NCI-H1694 treated with DMSO at 0.1 percent for 48 hours (cell line): ENCODE measurements around the gene ZBED1.
"Not testable (repeated sequence)": the region's sequence is repeated elsewhere in the genome, so short reads cannot be mapped to it uniquely, and the experiment has no call there.

Experiments
- DNase-seq: peaks from one replicate; lab custom pipeline; 2025; lab: John Stamatoyannopoulos, UW

The ZBED1 gene

DNA sequence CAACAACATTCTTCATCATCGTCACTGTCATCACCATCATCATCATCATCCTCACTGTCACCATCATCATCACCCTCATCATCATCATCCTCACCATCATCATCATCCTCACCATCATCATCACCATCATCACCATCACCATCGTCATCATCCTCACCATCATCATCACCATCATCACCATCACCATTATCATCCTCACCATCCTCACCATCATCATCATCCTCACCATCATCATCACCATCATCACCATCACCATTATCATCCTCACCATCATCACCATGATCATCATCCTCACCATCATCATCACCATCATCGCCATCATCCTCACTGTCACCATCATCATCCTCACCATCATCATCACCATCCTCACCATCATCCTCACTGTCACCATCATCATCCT lies 18.9 kb upstream of the ZBED1 start:
- not testable (repeated sequence) for DNase-seq

DNA sequence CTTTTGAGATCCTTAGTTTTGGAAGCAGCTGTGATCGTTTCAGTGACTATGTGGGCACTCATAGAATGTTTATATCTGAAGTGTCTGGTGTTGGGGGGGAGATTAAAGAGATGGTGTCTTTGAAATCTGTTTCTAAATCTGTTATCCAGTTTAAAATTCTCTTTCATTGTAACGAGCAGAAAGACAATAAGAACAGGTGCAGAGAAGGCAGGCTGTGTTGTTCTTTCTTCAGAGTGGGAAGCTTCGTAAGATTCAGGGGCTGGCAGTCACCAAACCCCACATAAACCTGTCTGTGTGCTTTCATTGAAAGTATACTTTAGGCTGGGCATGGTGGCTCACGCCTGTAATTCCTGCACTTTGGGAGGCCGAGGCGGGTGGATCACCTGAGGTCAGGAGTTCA lies 16.3 kb upstream of the ZBED1 start:
- DNase-seq = no peak

DNA sequence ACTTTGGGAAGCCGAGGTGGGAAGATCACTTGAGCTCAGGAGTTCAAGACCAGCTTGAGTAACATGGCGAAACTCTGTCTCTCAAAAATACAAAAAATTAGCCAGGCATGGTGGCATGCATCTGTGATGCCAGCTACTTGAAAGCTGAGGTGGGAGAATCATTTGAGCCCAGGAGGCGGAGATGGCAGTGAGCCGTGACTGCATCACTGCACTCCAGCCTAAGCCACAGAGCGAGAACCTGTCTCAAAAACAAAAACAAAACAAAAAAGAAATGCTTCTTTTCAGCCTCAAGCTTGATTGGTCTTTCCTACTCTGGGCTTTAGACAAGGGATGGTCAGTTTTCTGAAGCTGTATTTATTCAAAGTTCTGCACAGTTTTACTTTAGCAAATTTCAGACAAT lies 15.8 kb upstream of the ZBED1 start:
- no peak for DNase-seq

DNA sequence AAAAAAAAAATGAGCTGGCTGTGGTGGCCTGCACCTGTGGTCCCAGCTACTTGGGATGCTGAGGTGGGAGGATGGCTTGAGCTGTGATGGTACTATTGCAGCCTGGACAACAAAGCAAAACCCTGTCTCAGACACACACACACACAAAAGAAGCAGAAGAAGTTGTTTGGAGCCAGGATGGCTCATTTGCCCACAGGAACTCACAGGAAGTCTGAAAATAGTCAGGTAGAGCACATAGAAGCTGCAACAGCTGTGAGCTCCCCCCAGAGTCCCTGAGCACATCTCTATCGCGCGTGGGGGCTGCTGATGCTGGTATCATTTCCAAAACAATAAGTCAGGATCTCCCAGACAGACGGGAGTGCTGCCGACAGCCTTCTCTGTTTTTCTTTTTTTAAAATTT lies 13.4 kb upstream of the ZBED1 start:
- no peak for DNase-seq

DNA sequence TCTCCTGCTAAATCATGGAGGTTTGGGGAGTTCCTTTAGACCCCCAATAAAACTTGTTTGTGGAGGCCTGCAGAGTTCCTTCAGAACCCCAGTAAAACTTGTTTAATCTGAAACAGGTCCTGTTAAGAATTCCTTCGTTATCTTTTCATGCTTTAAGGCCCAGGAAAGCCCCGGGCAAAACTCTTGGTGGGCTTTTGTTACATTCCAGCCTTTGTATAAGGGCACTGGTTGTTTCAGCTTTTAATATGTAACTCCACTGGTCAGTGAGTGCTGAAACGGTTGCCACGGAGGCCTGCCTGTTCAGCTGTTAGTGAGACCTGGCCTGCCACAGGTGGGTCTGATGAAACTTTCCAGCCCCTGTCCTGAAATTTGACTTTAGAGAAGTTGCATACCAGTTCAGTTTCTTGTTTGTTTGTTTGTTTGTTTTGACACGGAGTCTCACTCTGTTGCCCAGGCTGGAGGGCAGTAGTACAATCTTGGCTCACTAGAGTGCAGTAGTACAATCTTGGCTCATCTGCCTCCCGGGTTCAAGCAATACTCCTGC lies 12.4 kb upstream of the ZBED1 start:
- DNase-seq = no peak

DNA sequence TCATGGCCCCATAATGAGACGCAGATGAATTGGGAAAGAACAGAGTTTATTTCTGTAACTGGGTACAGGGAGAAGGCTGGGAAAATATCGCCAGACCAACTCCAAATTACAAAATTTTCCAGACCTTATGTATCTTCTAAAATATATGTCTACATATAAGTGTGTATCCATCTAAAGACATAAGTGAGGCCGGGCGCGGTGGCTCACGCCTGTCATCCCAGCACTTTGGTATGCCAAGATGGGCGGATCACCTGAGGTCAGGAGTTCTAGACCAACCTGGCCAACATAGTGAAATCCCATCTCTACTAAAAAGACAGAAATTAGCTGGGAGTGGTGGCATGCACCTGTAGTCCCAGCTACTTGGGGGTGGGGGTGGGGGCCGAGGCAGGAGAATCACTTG lies 11.7 kb upstream of the ZBED1 start:
- DNase-seq = no peak

DNA sequence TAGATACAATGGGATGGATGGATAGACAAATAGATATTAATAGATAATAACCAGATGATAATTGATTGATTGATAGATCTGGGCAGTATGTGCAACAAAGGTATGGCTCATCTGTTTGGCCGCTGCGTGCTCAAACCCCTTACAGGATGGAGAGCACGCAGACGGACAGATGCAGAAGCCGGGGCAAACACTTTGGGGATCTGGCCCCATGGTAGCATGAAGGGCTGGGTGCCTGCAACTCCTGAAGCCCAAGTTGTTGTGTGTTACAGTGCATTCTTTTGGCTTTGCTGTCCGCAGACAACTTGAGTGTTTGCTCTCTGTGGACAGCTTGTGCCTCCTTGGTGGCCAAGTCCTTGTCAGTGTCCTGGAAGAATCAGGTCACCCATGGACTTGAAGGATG lies 10.6 kb upstream of the ZBED1 start:
- DNase-seq = no peak

DNA sequence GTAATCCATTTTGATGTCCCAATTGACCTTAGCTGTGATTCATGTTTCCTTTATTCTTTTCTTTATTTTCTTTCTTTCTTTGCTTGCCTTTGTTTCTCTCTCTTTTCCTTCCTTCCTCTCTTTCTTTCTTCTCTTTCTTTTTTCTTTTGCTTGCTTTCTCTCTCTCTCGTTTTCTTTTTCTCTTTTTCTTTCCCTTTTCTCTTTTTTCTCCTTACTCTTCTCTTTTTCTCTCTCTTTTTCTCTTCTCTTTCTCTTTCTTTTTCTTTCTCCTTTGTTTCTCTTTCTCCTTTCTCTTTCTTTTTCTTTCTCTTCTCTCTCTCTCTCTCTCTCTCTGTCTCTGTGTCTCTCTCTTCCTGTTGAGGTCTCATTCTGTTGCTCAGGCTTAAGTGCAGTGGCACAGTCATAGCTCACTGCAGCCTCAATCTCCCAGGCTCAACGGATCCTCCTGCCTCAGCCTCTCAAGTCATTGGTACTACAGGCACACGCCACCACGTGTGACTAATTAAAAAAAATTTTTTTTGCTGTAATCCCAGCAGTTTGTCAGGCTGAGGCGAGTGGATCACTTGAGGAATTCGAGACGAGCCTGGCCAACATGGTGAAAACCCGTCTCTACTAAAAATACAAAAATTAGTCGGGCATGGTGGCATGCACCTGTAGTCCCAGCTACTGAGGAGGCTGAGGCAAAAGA lies 8.0 kb upstream of the ZBED1 start:
- DNase-seq = no peak

DNA sequence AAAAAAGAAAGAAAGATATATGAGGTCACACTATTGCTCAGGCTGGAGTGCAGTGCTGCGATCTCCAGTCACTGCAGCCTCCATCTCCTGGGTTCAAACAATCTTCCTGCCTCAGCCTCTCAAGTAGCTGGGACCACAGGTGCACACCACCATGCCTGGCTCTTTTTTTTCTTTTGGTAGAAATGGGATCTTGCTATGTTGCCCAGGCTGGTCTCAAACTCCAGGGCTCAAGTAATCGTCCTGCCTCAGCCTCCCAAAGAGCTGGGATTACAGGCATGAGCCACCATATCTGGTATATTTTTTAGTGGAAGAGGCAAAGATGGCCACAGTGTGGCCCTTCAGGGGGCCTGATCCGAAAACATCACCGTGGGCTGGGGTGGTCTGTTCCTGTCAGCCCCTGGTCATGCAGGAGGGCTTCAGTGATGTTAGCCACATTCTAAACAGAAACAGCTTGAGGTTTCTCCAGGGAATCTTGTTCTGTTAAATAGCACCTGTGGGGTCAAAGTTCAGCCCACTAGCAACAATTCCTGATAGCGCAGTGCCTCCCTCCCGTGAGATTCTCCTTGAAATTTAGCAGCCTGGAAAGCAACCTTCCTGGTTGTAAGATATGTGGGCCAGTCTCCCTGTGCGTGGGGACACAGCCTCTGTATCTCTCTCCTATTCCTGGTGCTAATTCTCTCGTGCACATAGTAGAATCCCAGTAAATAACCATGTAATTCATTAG lies 7.3 kb upstream of the ZBED1 start:
- DNase-seq = no peak

DNA sequence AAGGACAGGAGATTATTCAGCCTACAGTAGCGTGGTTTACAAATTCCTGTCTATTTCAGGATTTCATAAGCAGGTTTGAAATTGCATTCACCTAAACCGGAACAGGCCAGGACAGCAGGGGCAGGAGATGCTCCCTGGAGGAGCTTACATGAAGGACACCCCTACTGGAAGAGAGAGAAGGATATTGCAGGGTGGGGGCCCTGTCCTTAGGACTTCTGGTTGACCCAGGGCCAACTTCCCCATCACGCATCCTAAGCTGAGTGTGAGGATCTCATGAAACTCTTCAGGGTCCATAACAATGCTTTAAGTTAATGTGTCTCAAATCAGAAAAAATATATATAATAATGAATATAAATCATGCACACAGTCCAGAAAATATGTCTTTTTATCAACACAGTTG lies 6.4 kb upstream of the ZBED1 start:
- DNase-seq = no peak

DNA sequence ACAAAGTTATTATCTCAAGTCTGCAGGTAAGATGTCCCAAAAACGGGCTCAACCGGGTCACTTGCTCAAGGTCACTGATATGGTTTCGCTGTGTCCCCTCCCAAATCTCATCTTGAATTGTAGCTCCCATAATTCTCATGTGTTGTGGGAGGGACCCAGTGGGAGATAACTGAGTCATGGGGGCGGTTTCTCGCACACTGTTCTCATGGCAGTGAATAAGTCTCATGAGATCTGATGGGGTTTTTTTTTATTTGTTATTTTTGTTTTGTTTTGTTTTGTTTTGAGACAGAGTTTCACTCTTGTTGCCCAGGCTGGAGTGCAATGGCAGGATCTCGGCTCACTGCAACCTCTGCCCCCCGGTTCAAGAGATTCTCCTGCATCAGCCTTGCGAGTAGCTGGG lies 4.6 kb upstream of the ZBED1 start:
- not testable (repeated sequence) for DNase-seq

DNA sequence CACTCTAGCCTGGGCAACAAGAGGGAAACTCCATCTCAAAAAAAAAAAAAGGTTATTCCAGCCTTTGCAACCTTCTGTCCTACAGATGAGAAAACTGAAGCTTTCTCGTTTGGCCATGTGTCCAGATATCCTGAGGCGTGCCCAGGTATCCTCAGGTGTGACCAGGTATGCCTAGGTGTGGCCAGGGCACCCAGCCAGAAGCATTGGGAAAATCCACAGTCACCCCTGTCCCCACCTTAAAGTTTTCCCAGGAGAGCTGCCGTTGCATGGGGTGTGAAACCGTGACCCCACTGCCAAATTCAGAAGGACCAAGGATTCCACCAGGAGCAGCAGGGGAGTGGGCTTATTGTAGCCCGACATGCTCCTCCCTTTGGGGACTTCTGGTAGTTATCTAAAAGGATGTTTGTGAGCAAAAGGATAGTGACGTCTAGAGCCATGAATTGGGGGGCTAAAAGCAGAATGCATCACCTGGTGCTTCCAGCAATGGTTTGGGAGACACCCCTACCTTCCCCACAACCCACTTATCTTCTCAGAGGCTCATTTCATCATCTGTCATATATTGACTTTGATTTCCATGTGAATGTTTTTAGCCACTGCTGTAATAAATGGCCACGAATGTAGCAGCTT lies 4.0 kb upstream of the ZBED1 start:
- no peak for DNase-seq

DNA sequence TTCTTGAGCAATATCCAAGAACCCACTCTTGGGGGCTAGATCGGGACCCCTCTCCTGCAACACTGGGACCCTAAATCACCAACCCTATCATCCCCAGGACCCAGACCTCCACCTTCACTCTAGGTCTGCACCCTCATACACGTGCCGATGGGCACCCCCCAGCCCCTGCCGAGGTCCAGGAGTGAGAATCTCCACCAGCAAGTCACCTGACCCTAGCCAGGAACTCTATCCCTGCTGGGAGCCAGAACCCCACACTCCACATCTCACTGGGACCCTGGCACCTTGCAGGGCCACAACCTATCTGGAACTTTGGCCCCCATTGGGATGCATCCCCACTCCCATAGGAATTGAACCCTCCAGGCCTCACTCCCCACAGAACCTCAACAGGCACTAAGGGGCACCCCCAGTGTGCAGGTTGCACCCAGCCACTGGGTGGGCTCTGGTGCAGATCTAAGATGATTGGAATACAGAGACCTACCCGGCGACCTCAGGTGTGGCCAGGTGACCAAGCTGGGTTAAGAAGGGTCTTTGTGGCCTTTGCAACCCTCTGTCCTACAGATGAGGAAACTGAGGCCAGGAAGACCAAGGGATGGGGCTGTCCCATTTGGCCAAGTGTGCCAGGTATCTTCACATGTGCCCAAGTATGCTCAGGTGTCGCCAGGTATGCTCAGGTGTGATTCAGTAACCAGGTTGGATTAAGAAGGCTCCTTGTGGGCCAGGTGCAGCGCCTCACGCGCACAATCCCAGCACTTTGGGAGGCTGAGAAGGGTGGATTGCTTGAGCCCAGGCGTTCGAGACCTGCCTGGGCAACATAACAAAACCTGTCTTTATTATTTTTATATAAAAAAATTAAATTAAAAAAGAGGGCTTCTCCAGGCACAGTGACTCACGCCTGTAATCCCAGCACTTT lies 3.1 kb upstream of the ZBED1 start:
- DNase-seq = no peak

DNA sequence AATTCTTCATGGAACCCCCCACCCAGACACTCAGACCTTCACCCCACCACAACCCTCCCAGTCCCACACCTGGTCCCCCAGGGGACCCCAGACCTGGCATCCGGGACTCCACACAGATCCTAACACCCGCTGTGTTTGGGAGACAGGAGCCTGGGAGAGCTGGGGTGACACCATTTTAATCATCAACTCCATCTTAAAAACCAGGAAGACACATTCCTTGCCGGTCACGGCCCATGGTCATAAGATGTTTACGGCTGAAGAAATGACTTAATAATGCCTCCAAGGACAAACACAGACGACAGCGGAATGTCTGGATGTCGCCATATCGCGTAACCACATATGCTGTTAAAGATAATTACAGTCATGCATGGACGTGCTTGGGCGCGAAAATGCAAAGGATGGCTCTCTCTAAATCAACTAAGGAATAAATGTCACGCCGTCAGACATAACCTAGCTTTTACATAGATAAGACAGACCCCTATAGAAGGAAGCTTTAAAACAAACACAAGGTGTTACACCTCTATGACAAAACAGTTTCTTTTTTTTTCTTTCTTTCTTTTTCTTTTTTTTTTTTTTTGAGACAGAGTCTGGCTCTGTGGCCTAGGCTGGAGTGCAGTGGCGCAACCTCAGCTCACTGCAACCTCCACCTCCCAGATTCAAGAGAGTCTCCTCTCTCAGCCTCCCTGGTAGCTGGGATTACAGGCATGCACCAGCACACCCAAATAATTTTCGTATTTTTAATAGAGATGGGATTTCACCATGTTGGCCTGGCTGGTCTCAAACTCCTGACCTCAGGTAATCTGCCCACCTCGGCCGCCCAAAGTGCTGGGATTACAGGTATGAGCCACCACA lies 2.1 kb upstream of the ZBED1 start:
- DNase-seq = no peak

DNA sequence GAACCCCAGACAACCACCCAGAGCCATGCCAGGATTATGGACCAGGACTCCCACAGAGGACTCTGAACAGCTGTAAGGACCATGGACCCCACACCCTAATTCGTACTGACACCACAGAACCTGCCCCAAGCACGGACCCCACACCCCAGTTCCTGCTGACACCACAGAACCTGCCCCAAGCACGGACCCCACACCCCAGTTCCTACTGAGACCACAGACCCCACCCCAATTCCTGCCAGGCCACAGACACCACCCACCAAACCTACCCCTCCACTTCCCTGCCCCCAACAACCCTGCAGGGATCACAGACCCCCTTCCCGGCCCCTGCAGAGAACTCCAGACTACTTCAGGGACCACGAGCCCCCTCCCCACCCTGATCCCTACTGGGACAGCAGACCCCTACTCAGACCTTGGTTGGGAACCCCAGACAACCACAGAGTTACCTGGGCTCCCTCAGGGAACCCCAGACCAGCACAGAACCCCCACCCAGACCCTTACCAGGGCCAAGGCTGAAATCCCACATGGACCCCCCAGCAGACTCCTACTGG lies 1.4 kb upstream of the ZBED1 start:
- DNase-seq = no peak

DNA sequence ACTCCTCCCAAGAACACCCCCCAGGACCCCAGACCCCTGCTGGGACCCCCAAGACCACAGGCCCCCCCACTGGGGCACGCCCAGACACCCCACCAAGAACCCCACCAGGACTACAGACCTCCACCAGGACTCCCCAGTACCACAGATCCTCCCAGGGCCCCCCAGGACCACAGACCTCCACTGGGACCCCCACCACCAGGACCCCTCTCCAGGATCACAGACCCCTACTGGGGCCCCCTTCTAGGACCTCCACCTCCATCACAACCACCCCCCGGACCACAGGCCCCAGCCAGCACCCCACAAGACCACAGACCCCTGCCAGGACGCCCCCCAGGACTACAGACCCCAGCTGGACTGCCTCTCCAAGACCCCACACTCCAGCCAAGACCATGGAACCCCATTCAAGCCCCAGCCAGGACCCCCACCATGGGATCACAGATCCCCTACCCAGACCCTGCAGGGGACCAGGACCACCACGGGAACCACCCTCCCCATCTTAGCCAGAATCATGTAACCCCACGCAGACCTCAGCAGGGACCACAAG lies 855 bp upstream of the ZBED1 start:
- DNase-seq = no peak

DNA sequence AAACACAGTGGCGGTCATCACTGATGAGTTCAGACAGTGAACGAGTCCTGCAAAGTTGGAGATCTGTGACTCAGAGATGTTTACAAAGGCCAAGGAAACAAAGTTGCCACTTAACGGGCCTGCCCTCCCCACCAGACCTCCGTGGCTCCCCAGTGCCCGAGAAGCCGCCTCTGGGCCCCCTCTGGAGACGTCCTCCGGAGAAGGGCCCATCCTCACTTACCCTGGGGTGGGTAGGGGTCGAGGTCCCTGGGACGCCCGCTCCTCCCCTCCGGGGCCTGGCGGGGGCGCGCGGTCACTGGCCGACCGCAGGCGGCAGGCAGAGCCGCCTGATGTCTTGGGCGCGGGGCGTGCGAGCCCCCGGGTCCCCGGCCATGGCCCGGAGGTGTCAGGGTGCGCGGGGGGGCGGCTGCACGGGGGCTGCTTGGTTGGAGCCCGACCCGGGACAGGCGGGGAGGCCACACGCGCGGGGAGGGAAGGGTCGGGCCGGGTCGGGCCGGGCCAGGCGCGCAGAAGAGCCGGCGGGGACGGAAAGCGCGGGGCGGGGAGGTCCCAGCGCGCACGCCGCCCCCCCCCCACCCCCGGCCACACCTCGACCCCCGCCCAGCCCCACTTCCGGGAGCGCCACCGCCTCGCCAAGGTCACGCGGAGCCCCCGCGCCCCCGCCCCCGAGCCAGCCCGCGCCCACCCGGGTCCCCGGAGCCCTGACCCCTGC lies 529 bp downstream of the ZBED1 start:
- DNase-seq = no peak

DNA sequence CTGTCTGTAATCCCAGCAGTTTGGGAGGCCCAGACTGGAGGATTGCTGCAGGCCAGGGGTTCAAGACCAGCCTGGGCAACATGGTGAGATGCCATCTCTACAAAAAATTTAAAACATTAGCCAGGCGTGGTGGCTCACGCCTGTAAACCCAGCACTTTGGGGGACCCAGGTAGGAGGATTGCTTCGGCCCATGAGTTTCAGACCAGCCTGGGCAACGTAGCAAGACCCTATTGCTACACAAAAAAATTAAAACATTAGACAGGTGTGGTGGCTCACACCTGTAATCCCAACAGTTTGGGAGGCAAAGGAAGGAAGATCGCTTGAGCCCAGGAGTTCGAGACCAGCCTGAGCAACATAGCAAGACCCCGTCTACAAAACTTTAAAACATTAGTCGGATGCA lies 1.3 kb downstream of the ZBED1 start:
- DNase-seq = no peak

DNA sequence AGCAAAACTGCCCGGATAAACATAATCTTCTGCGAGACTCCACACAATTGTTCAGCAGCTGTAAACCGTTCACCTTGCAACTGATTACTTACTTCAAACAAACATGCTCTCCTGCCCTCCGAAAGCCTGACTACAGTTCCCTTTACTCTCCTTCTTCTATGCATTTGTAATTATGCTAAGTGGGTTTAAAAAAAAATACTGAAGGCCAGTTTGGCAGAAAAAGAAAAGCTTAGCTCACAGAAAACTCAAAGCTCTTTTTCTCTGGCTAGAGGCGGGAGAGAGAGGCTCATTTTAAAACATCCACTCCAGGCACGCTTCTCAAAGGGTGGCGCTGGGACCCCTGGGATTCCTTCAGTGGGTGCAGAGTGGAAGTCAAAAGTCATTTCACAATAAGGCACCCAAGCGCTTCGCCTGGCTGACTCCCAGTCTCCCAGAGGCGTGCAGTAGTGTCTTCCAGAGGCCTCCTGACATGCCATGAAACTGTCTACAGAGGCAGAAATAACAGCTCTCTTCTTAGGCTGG lies 1.9 kb downstream of the ZBED1 start:
- no peak for DNase-seq
